GM21737 (cell line): ENCODE measurements around the gene CD96.
A peak's percentile ranks its signal among the peaks of the same experiment; 100 is the strongest.
"Not testable (repeated sequence)": the region's sequence is repeated elsewhere in the genome, so short reads cannot be mapped to it uniquely, and the experiment has no call there.

Experiments
- ATAC-seq: cut with Tn5 transposase; IDR thresholded peaks from one replicate; pipeline ENCODE4 v1.9.1; 2021; ENCODE audit warnings: mild to moderate bottlenecking, moderate library complexity; ENCODE audit not compliant: unreplicated experiment

The CD96 gene

DNA sequence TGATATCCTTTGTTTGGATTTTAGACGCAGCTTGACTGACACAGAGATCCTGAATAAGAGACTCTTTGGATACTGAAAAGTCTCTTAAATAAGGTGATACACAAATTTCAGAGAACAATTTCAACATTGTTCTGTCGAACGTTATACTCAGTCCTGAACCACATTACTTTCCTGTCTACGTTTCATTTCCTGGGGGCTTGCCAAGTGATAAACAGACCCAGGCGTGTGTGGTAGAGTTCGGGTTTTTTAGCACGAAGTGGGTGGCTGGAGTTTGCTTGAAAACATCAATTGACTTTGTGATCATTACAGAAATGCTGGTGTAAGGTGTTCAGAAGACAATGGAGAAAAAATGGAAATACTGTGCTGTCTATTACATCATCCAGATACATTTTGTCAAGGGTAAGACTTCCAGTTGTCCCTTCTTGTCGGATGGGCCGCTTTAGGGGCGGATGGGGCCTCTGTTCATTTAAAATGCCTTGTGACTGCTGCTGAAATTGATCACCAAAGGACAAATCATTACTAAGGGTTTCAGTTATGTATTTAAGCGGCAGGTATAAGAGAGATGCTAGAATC is at the start of gene CD96:
Gene CD96, plus strand, starts transcription at position 287 of the 573 bp plus-strand sequence. Its CDS starts 52 bp downstream, at position 339.
- peak; percentile 37 for ATAC-seq

DNA sequence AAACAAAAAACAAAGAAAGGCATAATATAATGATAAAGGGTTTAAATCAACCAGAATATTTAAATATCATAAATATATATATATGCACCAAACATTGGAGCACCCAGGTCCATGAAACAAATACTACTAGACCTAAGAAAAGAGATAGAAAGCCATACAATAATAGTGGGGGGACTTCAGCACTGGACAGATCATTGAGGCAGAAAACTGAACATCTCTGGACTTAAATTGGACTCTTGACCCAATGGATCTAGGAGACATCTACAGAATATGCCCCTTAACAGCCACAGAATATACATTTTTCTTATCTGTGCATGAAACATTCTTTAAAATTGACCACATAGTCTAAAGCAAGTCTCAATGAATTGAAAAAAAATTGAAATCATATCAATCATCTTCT is 48.7 kb upstream of the CD96 start:
- ATAC-seq = no peak

- ATAC-seq = no peak
Measured at GRCh38 chr3:111496894-111497559, 45.0 kb upstream of the CD96 start.

DNA sequence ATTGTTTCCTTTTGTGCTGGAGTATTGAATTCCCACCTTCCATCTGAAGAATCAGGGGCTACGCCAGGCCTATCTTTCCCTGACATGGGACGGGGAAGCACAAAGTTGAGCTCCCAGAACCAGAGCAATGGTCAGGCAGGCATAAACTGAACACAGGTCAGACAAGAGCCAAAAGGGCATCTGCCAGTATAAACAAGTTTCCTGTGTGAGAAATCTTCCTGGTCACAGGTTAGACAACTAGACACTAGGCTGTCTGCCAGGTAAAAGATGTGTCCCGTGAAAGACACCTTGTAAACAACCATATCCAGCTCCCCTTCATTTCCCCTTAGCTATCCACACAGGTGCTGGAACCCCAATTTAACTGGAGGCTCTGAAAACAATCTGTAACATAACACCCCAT is 44.0 kb upstream of the CD96 start:
- no peak for ATAC-seq

DNA sequence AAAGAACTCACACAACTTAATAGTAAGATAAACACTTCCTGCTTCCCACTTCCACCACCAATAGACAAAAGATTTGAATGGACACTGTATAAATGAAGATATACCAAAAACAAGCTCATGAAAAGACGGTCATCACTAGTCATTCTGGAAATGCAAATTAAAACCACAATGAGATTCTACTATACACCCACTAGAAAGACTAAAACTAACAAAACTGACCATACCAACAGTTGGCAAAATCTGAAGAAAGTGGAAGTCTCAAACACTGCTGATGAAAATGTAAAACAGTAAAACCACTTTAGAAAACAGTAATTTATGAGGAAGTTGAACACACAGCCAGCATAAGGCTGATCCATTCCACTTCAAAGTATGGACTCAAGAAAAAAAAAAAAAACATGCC is 35.6 kb upstream of the CD96 start:
- ATAC-seq = no peak

DNA sequence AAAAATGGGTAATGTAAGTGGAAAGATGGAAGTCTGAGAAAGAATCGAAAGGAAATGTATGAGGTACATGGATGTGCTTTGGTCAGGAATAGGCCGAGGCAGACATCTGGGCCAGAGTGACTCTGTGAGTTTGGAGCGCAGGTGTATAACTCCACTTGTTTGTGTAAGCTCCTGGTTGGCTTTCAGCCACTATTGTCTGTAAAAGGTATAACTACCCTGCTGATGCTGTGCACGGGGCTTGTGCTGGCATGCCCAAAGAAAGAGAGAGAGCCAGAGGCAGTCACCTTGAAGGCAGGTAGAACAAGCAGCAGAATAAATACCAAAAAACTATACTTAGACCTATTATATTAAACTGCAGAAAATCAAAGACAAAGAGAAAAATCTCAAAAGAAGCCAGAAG is 32.7 kb upstream of the CD96 start:
- ATAC-seq = no peak

GRCh38 chr3:111517801-111518200 is 24.2 kb upstream of the CD96 start:
- ATAC-seq = no peak

GRCh38 chr3:111519178-111519855 is 22.7 kb upstream of the CD96 start:
- ATAC-seq = no peak

DNA sequence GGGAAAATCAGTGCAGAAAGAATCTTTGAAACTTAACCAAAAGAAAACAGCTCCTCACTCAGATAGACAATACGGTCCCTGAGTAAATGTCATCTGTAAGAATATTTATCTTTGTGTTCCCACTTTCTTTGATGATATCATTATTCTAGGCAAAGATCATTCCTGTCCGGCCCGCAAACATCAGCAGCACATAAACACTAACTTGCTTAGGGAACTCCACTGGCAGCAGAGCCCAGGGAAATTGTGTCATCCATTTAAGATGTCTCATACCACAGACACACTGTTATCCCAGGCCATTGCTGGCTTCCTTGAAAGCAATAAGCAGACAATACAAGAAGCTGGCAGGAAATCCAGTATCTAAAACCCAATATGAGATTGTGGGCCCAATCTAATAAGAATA is 20.1 kb upstream of the CD96 start:
- ATAC-seq = no peak

GRCh38 chr3:111524486-111524885 is 17.5 kb upstream of the CD96 start:
- ATAC-seq = not testable (repeated sequence)

DNA sequence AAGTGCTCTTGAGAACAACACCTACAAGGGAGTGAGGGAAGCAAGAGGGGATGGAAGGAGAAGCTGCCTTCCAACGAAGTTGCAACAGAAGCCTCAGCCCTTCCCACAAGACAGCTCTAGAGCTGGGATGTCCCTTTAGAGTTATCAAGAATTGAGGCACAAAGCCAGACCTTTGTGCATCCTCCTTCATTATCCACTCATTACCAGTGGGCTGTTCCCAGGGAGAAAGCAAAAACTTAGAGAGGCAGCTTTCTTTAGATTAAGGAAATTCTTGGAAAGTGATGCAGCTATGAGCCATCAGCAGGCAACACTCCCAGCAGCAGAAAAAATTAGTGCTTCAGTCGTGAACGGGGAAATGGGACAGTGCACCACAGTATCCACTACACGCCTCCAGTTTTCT is 10.6 kb upstream of the CD96 start:
- ATAC-seq = no peak

GRCh38 chr3:111534701-111535100 is 7.3 kb upstream of the CD96 start:
- ATAC-seq = no peak

DNA sequence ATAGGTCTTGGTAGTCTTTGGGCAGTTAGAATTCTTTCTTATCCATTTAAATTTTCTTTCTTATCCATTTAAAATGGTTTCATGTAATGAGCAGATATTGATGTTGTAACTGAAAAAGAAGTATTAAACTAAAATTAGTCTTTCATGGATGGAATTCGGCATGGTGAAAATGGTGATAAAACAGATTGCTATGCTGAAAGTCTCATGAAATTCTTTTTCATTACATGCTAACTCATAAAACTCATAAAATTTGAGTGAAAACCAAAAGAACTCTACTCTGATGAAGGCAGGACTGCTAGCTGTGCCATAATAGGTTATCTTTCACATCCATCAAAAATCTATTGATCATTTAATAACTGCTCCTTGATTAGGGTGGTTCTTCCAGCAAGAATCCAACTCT is 3.9 kb upstream of the CD96 start:
- ATAC-seq = no peak

DNA sequence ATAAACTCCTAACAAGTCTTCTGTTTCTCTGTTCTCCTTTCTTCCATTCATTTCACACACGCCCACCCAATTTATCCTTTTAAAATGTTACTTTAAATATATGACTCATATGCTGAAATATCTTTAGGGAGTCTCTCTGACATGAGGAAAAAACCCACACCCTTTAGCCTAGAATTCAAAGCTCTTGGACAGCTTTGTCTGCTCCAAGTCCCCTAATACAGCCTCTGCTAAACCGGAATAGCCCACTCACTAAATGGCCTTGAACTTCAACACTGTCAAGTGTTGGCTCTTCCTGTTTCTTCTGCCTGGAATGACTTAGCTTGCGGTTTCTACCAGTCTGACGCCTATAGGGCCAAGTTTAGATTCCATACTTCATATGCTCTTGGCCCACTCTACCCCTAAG is 3.3 kb upstream of the CD96 start:
- ATAC-seq = peak; percentile 43

GRCh38 chr3:111539351-111540331 is 2.4 kb upstream of the CD96 start:
- ATAC-seq = peak; percentile 66

GRCh38 chr3:111541391-111541790 is 606 bp upstream of the CD96 start:
- no peak for ATAC-seq

DNA sequence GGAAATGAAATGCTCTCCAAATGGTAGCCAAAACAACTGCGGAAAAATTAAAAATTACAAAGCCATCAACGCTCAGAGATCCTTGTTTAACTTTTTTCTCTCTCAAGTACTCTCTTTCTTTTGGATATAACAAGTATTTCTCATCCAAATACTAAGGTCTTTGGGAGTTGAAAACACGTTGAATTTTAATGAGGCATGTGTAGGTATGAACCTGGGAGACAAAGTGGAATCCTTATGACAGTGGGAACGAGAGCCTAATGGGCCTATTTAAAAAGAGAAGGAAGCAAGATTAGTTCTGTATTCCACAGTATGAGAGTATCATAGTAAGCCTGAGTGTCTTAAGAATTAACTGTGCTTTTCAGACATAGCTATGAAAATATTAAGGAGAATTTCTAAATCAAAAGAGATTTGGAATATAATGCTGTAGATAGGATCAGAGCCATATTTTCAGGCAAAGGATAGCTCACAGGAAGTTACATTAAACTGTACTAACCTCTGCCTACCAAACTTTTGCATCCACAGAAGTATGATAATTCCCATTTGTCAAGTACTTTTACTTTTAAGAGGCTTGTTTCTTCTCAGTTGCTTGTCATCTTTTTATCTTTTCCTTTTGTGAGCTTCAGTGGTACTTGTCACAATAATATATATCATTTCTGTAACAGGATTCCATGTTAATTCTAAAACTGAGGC is 759 bp downstream of the CD96 start:
- ATAC-seq = no peak

DNA sequence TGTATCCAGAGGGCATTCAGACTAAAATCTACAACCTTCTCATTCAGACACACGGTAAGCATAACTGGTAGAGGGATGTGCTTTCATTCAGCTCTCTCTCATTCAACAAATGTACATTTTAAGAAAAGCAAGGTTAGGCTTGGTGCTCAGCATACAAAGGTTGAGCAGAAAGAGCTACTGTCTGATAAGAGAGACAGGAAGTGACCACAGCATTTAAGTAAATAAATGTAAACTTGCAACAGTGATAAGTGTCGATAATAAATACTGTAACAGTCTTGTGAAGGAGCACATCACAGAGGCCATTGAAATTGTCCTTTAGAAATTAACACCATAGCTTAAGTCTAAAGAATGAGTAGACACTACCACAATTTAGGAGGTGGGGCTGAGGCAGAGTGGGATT is 3.4 kb downstream of the CD96 start:
- no peak for ATAC-seq

DNA sequence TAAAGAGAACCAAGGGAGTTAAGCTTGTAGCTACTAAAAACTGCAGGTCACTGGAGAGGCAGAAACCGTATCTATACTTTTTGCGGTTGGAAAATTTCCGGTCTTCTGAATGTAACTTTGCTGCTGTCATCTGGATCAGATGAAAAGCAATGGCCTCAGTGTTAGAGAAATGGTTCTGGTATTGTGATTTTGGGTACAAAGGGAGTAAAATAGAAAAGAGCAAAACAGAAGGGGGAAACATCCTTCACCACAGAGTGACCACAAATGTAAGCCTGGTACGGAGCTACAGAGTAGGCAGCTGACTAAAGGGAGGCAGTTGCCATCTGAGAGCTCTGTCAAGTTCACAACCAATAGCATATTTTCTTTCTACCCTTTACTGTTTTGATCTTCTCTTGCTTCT is 5.6 kb downstream of the CD96 start:
- peak; percentile 77 for ATAC-seq

GRCh38 chr3:111548092-111548491 is 6.1 kb downstream of the CD96 start:
- peak; percentile 63 for ATAC-seq

DNA sequence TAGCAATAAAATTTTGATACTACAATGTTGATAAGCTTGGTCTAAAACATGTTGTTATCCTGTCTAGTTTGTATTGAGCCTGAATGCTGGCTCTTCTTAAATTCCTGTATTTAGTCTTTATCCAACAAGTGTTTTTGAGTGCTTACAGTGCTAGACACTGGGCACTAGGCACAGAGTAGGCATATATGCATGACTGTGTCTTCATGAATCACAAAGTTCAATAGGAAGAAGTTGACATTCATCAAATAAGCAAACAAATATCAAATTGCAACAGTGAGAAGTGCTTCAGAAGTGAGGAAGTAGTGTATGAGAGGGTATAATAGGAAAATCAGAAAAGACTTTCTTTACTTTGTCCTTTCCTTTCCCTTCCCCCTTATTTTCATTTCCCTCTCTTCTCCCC is 6.8 kb downstream of the CD96 start:
- ATAC-seq = no peak
